HG03565 (cell line): ENCODE measurements around the gene TMEM181.
"Not testable (repeated sequence)": the region's sequence is repeated elsewhere in the genome, so short reads cannot be mapped to it uniquely, and the experiment has no call there.

Experiments used
- ATAC-seq: cut with Tn5 transposase; IDR thresholded peaks from one replicate; pipeline ENCODE4 v1.9.1; 2021; ENCODE audit warnings: mild to moderate bottlenecking, moderate library complexity; ENCODE audit not compliant: unreplicated experiment

The TMEM181 gene

GRCh38 chr6:158655569-158656450, 95.9 kb downstream of the TMEM181 start:
- ATAC-seq, result no peak

GRCh38 chr6:158656986-158657385, 97.1 kb downstream of the TMEM181 start:
- not testable (repeated sequence) for ATAC-seq

DNA sequence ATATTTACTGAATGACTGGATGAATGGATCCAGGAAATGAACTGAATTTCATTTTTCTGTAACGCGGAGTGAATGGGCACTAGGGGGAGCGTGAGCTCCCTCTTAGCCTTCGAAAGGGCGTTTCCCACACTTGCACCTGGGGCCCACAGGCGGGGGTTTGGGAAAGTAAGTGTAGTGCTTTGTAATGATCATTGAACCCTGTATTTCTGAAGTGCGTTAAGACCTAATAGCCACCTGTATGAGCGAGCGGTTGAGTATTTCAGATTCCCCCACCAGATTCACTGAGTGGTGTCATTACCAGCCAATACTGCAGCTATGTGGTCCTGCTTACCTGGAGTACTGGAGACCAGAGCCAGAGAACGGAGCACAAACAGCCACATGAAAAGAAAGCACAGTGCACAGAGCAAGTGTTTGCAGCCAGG, 100.5 kb downstream of the TMEM181 start:
- ATAC-seq, result no peak

DNA sequence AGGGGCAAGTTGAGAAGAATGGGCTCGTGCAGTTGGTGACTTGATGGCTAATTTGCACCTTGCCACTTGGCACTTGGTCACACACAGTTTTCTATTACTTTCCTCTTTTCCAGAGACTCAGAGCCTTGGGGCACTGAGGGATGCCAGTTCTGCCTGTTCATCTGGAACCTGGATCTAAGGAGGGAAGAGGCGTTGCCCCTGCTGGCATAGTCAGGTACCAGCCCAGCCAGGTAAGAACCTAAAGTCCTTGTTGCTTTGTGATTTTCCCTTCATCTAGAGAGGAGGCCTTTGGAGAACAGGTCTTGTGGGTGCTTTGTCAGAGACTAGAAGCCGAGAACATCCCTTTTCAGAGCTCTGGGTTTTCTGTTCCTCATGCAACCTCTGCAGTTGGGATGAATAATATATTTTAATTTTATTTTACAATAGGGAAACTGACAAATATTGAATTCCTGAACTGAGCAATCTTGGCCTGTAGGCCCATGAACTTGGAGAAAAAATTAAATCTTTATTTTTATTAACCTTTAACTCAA, 101.3 kb downstream of the TMEM181 start:
- ATAC-seq, result no peak

GRCh38 chr6:158662607-158662953, 102.7 kb downstream of the TMEM181 start:
- no peak for ATAC-seq

- no peak for ATAC-seq
Observed at GRCh38 chr6:158662954-158663624, 103.2 kb downstream of the TMEM181 start.

DNA sequence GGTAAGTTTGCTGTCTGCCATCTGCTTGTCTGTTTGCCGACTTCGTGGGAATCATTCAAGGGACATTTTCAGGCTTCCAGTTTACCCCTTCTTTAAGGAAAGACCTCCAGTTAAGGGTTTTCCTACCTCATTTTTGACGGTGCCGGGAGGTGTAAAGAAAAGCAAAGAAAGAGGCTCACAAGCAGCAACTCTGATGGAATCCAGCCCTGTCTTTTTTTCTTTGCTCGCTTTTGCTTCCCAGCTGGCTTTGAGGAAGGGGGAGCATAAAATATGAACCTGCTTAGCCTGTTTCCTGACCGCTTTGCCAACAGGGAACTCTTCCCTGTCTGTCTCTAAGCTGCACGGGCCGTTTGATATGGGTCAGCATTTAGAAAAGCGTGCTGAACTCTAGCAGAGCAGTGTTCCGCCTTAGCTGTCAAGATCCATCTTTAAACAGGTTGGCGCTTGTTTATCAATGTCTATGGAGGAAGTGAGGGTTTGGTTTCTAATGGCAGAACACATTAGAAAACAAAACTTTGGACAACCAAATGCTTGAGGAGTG, 103.8 kb downstream of the TMEM181 start:
- no peak for ATAC-seq

GRCh38 chr6:158665332-158665731, 105.4 kb downstream of the TMEM181 start:
- ATAC-seq, result no peak

- no peak for ATAC-seq
Observed at GRCh38 chr6:158666628-158667359, 106.9 kb downstream of the TMEM181 start.

DNA sequence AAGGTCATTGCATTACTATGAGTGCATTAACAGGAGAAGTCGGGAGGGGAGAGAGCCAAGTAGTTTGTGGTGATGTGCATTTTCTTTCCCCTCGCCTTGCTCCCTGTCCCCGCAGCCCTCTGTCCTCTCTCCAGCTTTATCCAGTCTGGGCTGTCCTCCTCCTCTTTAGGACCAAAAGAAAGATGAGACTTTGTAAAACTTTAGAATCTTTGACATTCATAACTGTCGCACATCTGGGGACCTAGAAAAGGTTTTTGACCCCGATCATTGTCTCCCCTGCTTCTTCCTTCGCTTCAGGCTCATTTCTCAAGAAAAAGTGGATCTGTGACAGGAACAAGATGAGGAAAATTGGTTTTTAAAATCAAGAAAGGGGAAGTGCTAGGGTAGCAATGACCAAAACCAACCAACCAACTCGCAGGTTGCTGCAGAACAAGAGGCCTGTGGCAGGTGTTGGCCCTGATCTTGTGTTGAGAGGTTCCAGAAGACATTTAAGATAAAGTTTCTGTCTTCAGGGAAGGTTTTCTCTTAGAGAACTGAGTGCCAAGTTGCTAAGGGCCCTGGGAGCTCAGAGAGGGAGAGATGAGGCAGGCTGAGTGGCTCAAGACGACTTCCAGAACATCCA, 107.6 kb downstream of the TMEM181 start:
- no peak for ATAC-seq

DNA sequence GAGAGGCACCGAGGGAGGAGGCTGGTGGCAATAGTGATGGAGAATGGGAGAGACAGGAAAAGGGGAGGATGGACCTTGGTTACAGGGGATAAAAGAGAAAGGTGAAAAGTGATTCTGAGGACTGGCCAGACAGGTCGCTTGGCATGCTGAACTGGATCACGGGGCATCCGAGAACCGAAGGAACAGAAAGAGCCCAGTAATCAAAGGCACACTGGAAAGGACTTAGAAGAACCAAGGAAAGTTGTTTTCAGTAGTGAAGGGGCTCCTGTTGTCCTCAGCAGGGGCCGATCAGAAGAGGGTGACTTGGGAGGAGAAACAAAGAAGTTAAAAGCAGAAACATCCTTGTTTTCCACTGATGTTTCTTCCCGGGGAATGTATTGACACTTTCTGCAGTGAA, 108.8 kb downstream of the TMEM181 start:
- no peak for ATAC-seq

DNA sequence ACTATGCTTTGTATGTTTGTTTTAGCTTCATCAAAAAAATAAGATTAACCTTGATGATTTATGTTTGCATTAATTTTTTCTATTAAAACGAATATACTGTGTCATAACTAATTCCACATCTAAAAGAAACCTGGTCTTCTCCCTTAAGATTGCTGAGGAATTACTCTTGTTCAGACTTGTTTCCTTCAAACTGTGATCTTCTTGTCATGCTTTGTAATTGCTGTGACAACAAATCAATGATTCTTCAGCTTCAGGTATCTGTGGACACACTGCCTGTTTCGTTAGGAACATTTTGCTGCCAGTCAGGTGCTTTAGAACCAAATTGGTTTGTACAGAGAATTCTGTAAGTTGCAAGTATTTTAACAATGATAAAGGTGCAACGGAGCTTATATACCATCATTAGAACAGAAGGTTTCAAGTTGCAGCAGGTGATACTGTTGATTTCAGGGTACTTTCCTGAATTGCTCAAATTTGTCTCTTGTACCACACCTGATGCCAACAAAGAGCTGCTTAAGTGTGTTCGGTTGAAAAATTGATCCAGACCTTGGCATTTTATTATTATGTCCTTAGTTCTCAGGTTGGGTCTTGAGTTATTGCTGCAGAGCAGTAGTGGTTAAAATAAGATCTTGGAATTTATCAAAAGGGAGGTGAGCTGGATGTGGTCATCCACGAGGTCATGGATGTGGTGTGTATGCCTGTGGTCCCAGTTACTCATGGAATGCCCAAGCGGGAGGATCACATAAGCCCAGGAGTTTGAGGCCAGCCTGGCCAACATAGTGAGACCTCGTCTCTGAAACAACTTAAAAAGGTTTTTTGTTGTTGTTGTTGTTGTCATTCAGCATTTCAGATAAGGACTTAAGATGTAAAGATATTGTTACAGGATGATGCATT, 109.5 kb downstream of the TMEM181 start:
- no peak for ATAC-seq

- not testable (repeated sequence) for ATAC-seq
Observed at GRCh38 chr6:158672119-158672518, 112.2 kb downstream of the TMEM181 start.

- no peak for ATAC-seq
Observed at GRCh38 chr6:158672726-158673125, 112.8 kb downstream of the TMEM181 start.

DNA sequence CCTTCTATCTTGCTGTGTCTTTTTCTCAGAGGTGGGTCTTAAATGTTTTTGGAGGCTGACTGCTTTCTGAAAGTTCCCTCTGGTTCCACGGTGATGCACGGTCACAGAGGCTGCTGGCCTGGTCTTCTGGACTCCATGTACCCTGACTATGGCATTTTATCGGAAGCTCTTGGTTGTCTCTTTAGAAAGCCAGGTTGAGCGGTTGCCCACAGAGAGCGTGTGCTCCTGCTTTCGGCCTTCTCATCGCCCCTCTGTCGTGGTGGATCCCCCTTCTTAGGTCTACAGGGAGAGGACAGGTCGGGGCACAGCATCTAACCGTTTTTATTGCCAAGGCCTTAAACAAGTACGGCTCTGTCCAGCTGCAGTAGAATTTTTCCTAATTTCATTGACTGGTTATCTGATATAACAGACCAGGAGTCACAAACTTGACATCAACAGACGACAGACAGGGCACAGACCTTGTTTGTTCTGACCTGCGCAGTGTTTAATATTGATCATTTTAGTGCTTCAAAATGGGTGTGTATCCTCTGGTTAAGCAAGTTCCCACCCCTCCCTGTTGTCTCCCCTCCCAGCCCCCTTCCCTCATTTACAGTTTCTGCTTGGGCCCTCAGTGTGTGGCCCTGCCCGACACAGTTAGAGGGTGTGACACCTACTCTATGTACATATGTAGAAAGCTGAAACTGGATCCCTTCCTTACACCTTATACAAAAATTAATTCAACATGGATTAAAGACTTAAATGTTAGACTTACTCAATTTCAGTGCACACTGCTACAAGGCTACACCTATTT, 114.6 kb downstream of the TMEM181 start:
- no peak for ATAC-seq

GRCh38 chr6:158677094-158677493, 117.2 kb downstream of the TMEM181 start:
- not testable (repeated sequence) for ATAC-seq

GRCh38 chr6:158677906-158678578, 118.2 kb downstream of the TMEM181 start:
- no peak for ATAC-seq

DNA sequence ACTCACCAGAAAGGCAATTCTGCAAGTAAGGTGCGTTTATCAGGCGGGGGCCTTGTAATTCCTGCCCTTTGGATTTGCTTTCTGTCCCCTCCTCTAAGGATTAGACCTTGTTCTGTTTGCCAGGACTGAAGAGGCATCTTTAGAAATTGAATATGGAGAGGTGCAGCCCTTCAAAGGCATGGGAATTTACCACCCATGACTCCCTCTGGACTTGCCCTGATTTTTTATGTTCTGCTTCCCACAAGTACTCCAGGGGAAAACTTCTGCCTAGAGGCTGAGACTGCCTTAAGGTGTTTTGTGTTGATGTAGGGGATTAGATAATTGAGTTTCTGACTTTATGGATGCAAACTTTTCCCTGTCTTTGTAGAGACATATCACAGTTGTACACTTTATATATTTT, 120.1 kb downstream of the TMEM181 start:
- no peak for ATAC-seq
